Muscle layer of colon (tissue), 2 donors: ENCODE results near the gene FIS1.
"Not testable (repeated sequence)": the region's sequence is repeated elsewhere in the genome, so short reads cannot be mapped to it uniquely, and the experiment has no call there.

Experiments used
- H3K27ac ChIP-seq: one replicate; pipeline ENCODE4 v1.7.0; 2013; ENCODE audit warnings: low read depth, mild to moderate bottlenecking, low read length, moderate library complexity
- H3K27me3 ChIP-seq, 2 donors: one replicate each; pipeline ENCODE4 v1.7.0; 2013; ENCODE audit warnings: low read length in 2 of 2, mild to moderate bottlenecking in 2 of 2; ENCODE audit not compliant: insufficient read depth in 2 of 2, control insufficient read depth in 1 of 2
- H3K36me3 ChIP-seq: one replicate; pipeline ENCODE4 v1.7.0; 2013; ENCODE audit warnings: mild to moderate bottlenecking, low read length; ENCODE audit not compliant: insufficient read depth
- H3K4me1 ChIP-seq: one replicate; pipeline ENCODE4 v1.7.0; 2013; ENCODE audit warnings: mild to moderate bottlenecking, low read length; ENCODE audit not compliant: insufficient read depth
- H3K4me3 ChIP-seq, 2 donors: one replicate each; pipeline ENCODE4 v1.7.0; 2013; ENCODE audit warnings: low read length in 2 of 2, low read depth in 1 of 2, mild to moderate bottlenecking in 1 of 2, moderate library complexity in 1 of 2
- H3K9ac ChIP-seq: one replicate; pipeline ENCODE4 v1.7.0; 2013; ENCODE audit warnings: low read length
- H3K9me3 ChIP-seq: one replicate; pipeline ENCODE4 v1.7.0; 2013; ENCODE audit warnings: mild to moderate bottlenecking, low read length
- donor health status: abdominal sarcoma.
- donor health status: Adenocarcinoma of cecum.

FIS1 gene

DNA sequence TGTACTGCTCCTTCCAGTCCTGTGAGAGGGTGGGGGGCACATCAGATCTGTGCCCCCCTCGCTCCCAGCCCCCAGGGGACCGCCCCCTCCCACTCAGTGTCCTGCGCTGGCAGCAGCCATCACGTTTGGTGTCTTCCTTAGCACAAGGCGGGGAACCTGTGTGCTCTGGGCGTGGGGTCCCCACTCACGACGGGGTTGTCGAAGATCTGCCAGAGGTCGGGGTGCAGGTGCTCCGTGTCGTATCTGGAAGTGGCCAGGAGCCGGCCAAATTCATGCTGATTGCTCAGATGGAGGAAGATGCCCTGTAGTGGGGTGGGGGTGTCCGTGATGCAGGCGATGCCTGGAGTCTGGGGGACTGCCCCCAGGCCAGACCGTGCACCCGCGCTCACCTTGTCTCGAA lies 34.7 kb downstream of the FIS1 start:
- H3K9ac ChIP-seq = no peak overlapping the region
- peaks cover 39% of the 10 kb centered on the region for H3K36me3 ChIP-seq
- H3K27me3 ChIP-seq = no peaks in the 10 kb centered on the region
- no peaks in the 10 kb centered on the region for H3K9me3 ChIP-seq
- H3K27ac ChIP-seq = no peak overlapping the region
- H3K4me1 ChIP-seq = peaks cover 4% of the 10 kb centered on the region
- H3K4me3 ChIP-seq = no peak overlapping the region

GRCh38 chr7:101208794-101209193 lies 36.1 kb downstream of the FIS1 start:
- Histone ChIP-seq H3K27me3 (no peaks in the 10 kb centered on the region), H3K9me3 (no peaks in the 10 kb centered on the region), H3K4me1 (no peaks in the 10 kb centered on the region), H3K27ac (no peak overlapping the region), H3K4me3 (no peak overlapping the region), H3K36me3 (peaks cover 34% of the 10 kb centered on the region), H3K9ac (no peak overlapping the region)

DNA sequence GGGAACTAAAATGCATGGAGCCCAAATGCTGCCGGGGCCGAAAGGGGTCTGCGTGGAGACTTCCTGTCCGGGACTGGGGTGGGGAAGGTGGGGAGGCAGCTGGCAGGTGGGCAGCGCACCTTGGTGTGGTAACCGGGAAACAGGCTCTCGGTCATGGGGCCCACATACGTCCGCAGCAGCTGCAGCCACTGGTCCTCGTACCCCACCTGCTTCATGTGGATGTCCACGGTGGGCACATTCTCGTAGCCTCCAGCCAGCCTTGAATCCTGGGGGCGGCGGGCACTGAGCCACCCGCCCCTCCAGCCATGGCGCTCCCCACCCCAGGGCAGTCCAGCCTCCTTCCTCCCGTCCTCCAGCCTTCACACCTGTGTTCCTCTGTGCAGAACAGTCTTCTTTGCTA lies 37.4 kb downstream of the FIS1 start:
- Histone ChIP-seq H3K4me1 (no peaks in the 10 kb centered on the region), H3K4me3 (no peak overlapping the region), H3K36me3 (peaks cover 31% of the 10 kb centered on the region), H3K9ac (no peak overlapping the region), H3K9me3 (no peaks in the 10 kb centered on the region), H3K27ac (no peak overlapping the region), H3K27me3 (peaks cover 0 to 9% of the 10 kb centered on the region in 2 donors)

DNA sequence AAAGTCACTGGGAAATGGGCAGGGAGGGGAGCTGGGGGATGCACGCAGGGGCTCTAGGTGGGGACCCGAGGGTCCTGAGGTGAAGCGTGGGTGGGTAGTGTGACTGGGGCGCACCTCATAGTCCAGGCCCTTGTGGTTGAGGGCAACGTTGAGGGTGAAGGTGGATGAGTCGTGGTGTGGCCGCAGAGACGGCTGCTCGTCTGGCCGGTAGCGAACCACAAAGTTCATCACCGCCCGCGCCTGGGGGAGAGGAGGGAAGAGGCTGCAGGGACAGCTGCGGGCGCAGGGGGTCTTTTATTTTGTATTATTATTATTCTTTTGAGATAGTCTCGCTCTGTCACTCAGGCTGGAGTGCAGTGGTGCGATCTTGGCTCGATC lies 38.2 kb downstream of the FIS1 start:
- Histone ChIP-seq H3K27me3 (peaks cover 0 to 17% of the 10 kb centered on the region in 2 donors), H3K4me3 (no peak overlapping the region), H3K27ac (no peak overlapping the region), H3K9me3 (no peaks in the 10 kb centered on the region), H3K9ac (no peak overlapping the region), H3K36me3 (peaks cover 23% of the 10 kb centered on the region), H3K4me1 (no peaks in the 10 kb centered on the region)

DNA sequence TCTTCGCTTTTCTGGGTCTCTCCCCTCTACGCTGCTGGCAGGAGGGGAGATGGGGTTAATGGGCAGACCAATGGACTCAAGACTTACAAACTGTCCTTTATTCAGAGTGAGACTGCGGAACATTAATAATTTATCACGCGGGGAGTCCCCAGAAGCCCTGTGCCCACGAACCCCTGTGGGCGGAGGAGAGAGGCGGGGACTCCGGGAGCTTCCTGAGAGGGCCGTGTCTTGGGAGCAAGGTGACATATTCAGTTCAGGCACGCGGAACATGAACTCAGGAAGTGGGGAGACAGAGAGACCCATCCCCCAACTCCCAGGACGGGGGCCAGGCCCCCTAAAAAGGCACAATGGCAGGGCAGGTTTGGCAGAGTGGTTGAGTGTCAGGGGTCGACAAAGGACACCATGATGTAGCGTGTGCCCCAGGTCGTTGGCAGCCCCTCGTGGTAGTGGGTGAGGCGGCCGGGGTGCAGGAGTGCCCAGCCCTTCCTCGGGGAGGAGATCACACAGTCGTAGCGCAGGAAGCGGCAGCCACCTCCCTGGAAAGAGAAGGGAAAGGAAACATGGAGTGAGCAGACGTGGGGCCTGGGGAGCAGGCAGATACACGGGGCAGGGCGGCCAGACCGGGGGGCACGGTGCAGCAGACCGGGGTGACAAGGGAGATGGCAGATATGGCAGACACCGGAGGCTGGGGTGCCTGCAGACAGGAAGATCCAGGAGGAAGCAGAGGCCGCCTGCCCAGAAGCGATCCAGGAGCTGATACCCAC lies 38.8 kb downstream of the FIS1 start:
- Histone ChIP-seq H3K27me3 (peaks cover 0 to 23% of the 10 kb centered on the region in 2 donors), H3K9ac (no peak overlapping the region), H3K36me3 (peaks cover 18% of the 10 kb centered on the region), H3K4me3 (no peak overlapping the region), H3K9me3 (no peaks in the 10 kb centered on the region), H3K4me1 (no peaks in the 10 kb centered on the region), H3K27ac (no peak overlapping the region)

- not testable (repeated sequence) for H3K4me1 ChIP-seq, H3K9ac ChIP-seq, H3K9me3 ChIP-seq, H3K4me3 ChIP-seq, H3K36me3 ChIP-seq, H3K27ac ChIP-seq
- H3K27me3 ChIP-seq = peaks cover 10 to 37% of the 10 kb centered on the region in 2 donors
Observed at GRCh38 chr7:101203740-101204738, 40.8 kb downstream of the FIS1 start.

DNA sequence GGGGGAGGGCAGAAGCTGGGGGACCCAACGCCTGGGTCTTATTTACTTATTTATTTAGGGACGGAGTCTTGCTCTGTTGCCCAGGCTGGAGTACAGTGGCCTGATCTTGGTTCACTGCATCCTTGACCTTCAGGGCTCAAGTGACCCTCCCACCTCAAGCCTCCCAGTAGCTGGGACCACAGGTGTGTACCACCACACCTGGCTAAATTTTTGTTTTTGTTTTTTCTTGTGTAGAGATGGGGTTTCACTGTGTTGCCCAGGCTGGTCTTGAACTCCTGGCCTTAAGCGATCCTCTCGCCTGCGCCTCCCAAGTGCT lies 42.3 kb downstream of the FIS1 start:
- Histone ChIP-seq H3K4me3 (no peak overlapping the region), H3K27ac (no peak overlapping the region), H3K9me3 (no peaks in the 10 kb centered on the region), H3K36me3 (no peaks in the 10 kb centered on the region), H3K27me3 (peaks cover 10 to 37% of the 10 kb centered on the region in 2 donors), H3K9ac (no peak overlapping the region), H3K4me1 (no peaks in the 10 kb centered on the region)

- Histone ChIP-seq H3K4me1 (no peaks in the 10 kb centered on the region), H3K9ac (no peak overlapping the region), H3K9me3 (no peaks in the 10 kb centered on the region), H3K27ac (no peak overlapping the region), H3K27me3 (peaks cover 10 to 37% of the 10 kb centered on the region in 2 donors), H3K4me3 (no peak overlapping the region), H3K36me3 (no peaks in the 10 kb centered on the region)
Observed at GRCh38 chr7:101201695-101202602, 42.9 kb downstream of the FIS1 start.

GRCh38 chr7:101200862-101201599 lies 43.9 kb downstream of the FIS1 start, which contains the start of gene MOGAT3:
Gene MOGAT3, minus strand, starts transcription at chr7:101201036. Its CDS starts 182 bp downstream, at chr7:101200854.
- Histone ChIP-seq H3K4me3 (no peak within 1 kb of the TSS), H3K27me3 (peaks cover 10 to 41% of the 10 kb centered on the region in 2 donors), H3K9me3 (no peaks in the 10 kb centered on the region), H3K36me3 (no peaks in the 10 kb centered on the region), H3K4me1 (no peaks in the 10 kb centered on the region), H3K9ac (no peak within 1 kb of the TSS), H3K27ac (no peak within 1 kb of the TSS)

GRCh38 chr7:101200504-101200861 lies 44.4 kb downstream of the FIS1 start:
- Histone ChIP-seq H3K4me3 (no peak overlapping the region), H3K9me3 (no peaks in the 10 kb centered on the region), H3K4me1 (no peaks in the 10 kb centered on the region), H3K27me3 (peaks cover 10 to 43% of the 10 kb centered on the region in 2 donors), H3K9ac (no peak overlapping the region), H3K27ac (no peak overlapping the region), H3K36me3 (no peaks in the 10 kb centered on the region)
